DND-41 (cell line): ENCODE data around the gene RGS11.

Source experiments
- CTCF ChIP-seq: IDR thresholded peaks from 2 replicates; pipeline ENCODE4 v1.5.1; 2012; ENCODE audit warnings: borderline replicate concordance, low read length, moderate library complexity, mild to moderate bottlenecking; ENCODE audit not compliant: poor library complexity, severe bottlenecking; ENCODE audit errors: extremely low read depth
- EZH2 ChIP-seq: IDR thresholded peaks from 3 replicates; pipeline ENCODE4 v1.6.1; 2012; ENCODE audit warnings: borderline replicate concordance, low read depth, mild to moderate bottlenecking, moderate library complexity, low read length, inconsistent platforms; ENCODE audit not compliant: severe bottlenecking

DNA sequence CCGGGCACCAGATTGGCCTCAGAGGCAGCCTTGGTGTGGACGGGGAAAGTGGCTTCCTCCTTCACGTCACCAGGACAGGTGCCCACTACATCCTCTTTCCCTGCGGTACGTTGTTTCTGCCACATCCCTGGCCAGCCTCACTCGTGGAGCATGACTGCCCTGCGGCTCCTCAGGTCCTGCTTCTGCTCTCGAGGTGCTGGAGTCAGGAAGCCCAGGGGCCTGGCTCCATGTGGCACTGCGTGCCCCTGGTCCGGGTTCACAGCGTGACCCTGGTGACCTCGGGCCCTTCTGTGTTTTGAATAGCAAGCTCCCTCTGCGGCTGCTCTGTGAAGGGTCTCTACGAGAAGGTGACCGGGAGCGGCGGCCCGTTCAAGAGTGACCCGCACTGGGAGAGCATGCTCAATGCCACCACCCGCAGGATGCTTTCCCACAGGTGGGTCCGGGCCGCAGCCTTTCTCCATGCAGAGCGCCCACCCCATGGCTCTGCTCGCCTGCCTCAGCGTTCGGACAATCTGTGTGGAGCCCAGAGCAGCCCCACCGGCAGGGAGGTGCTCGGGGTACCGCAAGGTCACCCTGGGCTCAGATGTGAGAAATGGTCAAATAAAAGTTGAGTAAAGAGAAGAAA, 13.5 kb downstream of the RGS11 start:
- TF ChIP-seq CTCF (no peak), EZH2 (no peak)
